ENCODE data around the gene ST13. TPM values are rescaled to one million over a fixed set of nuclear protein-coding genes. Genes with fewer than 3 reads are reported as not detected.
A peak's percentile ranks its signal among the peaks of the same experiment; 100 is the strongest.

The ST13 gene
- total and polyA plus RNA-seq, 4 donors, result 82.3 to 112 (median 91.1) TPM

- no peaks in the 10 kb centered on the region for H3K9me3 ChIP-seq (ENCODE audit: control insufficient read depth in 4 of 4, low read length in 3 of 4)
- H3K27me3 ChIP-seq (ENCODE audit: control insufficient read depth in 4 of 4, insufficient read depth in 4 of 4, low read length in 3 of 4), result no peaks in the 10 kb centered on the region
- H3K9ac ChIP-seq (ENCODE audit: low read depth in 1 of 2, low read length in 2 of 2), result peak overlapping the region; percentile 97 to 99
- peak overlapping the region; percentile 97 to 99 for H3K27ac ChIP-seq (ENCODE audit: low read depth in 1 of 2, low read length in 2 of 2)
- 26% methylated on average over 20 of the region's 20 CpGs for WGBS
- DNase-seq (ENCODE audit: low spot score), result no peak
- no peaks in the 10 kb centered on the region for H3K36me3 ChIP-seq (ENCODE audit: control insufficient read depth in 4 of 4, insufficient read depth in 3 of 4, low read depth in 1 of 4, low read length in 3 of 4)
- peaks cover 18 to 57% (median 45%) of the 10 kb centered on the region in 4 donors for H3K4me1 ChIP-seq (ENCODE audit: control insufficient read depth in 4 of 4, insufficient read depth in 4 of 4, low read length in 3 of 4)
- no peak for TF ChIP-seq HNF4G (IDR thresholded peaks at IDR 0.05)
- TF ChIP-seq EGR1 (IDR thresholded peaks at IDR 0.05; ENCODE audit: low read depth in 2 of 2), result no peak
- no peak for TF ChIP-seq JUND (IDR thresholded peaks at IDR 0.05)
- no peak for TF ChIP-seq RAD21 (IDR thresholded peaks at IDR 0.05)
- TF ChIP-seq GABPA (IDR thresholded peaks at IDR 0.05 in 1 of 2, conservative IDR thresholded peaks at IDR 0.05 in 1 of 2), result no peak
- TF ChIP-seq NR2F2 (IDR thresholded peaks at IDR 0.05), result no peak
- TF ChIP-seq TAF1 (conservative IDR thresholded peaks at IDR 0.05), result no peak
- no peak for TF ChIP-seq REST (IDR thresholded peaks at IDR 0.05)
- TF ChIP-seq ZBTB33 (IDR thresholded peaks at IDR 0.05), result no peak
- no peak for TF ChIP-seq RXRA (IDR thresholded peaks at IDR 0.05)
- H3K4me3 ChIP-seq (ENCODE audit: low read depth in 1 of 3, low read length in 3 of 3), result peak overlapping the region; percentile 86 to 100 (median 95)
These were observed 1.1 kb downstream of the ST13 start for GRCh38 chr22:40855071-40855978.

- TF ChIP-seq NR2F2 (IDR thresholded peaks at IDR 0.05) (no peak), YY1 (IDR thresholded peaks at IDR 0.05) (no peak), JUND (IDR thresholded peaks at IDR 0.05) (no peak)
These were observed 2.5 kb downstream of the ST13 start for GRCh38 chr22:40853961-40854360.

More at GRCh38 chr22:40853961-40854360, 2.5 kb downstream of the ST13 start:
- Histone ChIP-seq H3K9me3 (ENCODE audit: control insufficient read depth in 4 of 4, low read length in 3 of 4) (no peaks in the 10 kb centered on the region), H3K4me1 (ENCODE audit: control insufficient read depth in 4 of 4, insufficient read depth in 4 of 4, low read length in 3 of 4) (peaks cover 15 to 57% (median 42%) of the 10 kb centered on the region in 4 donors), H3K36me3 (ENCODE audit: control insufficient read depth in 4 of 4, insufficient read depth in 3 of 4, low read depth in 1 of 4, low read length in 3 of 4) (peaks cover 0 to 7% (median 1%) of the 10 kb centered on the region in 4 donors), H3K9ac (ENCODE audit: low read depth in 1 of 2, low read length in 2 of 2) (peak overlapping the region in 1 of 2 donors; percentile 58), H3K27ac (ENCODE audit: low read depth in 1 of 2, low read length in 2 of 2) (peak overlapping the region; percentile 97 to 99), H3K4me3 (ENCODE audit: low read depth in 1 of 3, low read length in 3 of 3) (peak overlapping the region in 1 of 3 donors; percentile 27), H3K27me3 (ENCODE audit: control insufficient read depth in 4 of 4, insufficient read depth in 4 of 4, low read length in 3 of 4) (no peaks in the 10 kb centered on the region)
- WGBS, result 38% methylated on average over 3 of the region's 3 CpGs
- DNase-seq (ENCODE audit: low spot score), result no peak
